Kidney (tissue), 14 donors: ENCODE measurements around the gene USP36. TPM values are rescaled to one million over a fixed set of nuclear protein-coding genes. Genes with fewer than 3 reads are reported as not detected.

Source experiments
- DNase-seq, 5 donors: peaks; one replicate each; pipeline ENCODE4 v3.0.0-alpha.2; 2013 to 2020
- FAIRE-seq: peaks from 2 replicates; lab custom pipeline; 2012; peaks lifted over from hg19 to GRCh38; lab: Jason Lieb, UNC
- H3K27ac ChIP-seq, 2 donors: one replicate each; pipeline ENCODE4 v1.7.0; 2013; ENCODE audit warnings: low read depth in 2 of 2, low read length in 2 of 2, inconsistent platforms in 1 of 2
- H3K27me3 ChIP-seq: one replicate; pipeline ENCODE4 v1.7.1; 2013; ENCODE audit warnings: low read length, inconsistent platforms; ENCODE audit not compliant: control insufficient read depth, insufficient read depth
- H3K36me3 ChIP-seq, 3 donors: one replicate each; pipeline versions ENCODE4 v1.7.0 to v1.7.1; 2013; ENCODE audit warnings: low read length in 3 of 3, control low read depth in 1 of 3, inconsistent platforms in 1 of 3; ENCODE audit not compliant: insufficient read depth in 3 of 3, control insufficient read depth in 2 of 3
- H3K4me1 ChIP-seq, 3 donors: one replicate each; pipeline versions ENCODE4 v1.7.0 to v1.7.1; 2013; ENCODE audit warnings: low read length in 3 of 3, inconsistent platforms in 1 of 3, low read depth in 1 of 3; ENCODE audit not compliant: control insufficient read depth in 2 of 3, insufficient read depth in 2 of 3
- H3K4me3 ChIP-seq, 3 donors: one replicate each; pipeline versions ENCODE4 v1.7.0 to v1.8.1; 2013; ENCODE audit warnings: low read length in 3 of 3, control low read depth in 1 of 3, inconsistent platforms in 1 of 3
- H3K9ac ChIP-seq, 3 donors: one replicate each; pipeline versions ENCODE4 v1.7.0 to v1.7.1; 2013; ENCODE audit warnings: low read length in 3 of 3, control low read depth in 1 of 3, inconsistent platforms in 1 of 3
- H3K9me3 ChIP-seq, 3 donors: one replicate each; pipeline versions ENCODE4 v1.7.0 to v1.7.1; 2013; ENCODE audit warnings: low read length in 3 of 3, control low read depth in 1 of 3, inconsistent platforms in 1 of 3; ENCODE audit not compliant: control insufficient read depth in 2 of 3, insufficient read depth in 1 of 3
- CTCF ChIP-seq: IDR thresholded peaks from 3 replicates; pipeline ENCODE4 v1.5.1; 2012; ENCODE audit warnings: mild to moderate bottlenecking, moderate library complexity, borderline replicate concordance; ENCODE audit not compliant: insufficient read depth; ENCODE audit errors: extremely low read depth
- intact Hi-C: fragments of 100-400 bp; cut with DNase I; formaldehyde crosslinking; loops from one replicate; pipeline ENCODE4 v1.11.1; 2022
- polyA plus RNA-seq: library from polyadenylated mRNA; stranded (reverse); fragments of 350-450 nt; fragmentation: Illumina TruSeq; extraction: RNeasy Lipid Tissue Mini Kit (QIAGEN cat#74804); gene quantifications from one replicate; pipeline ENCODE4 v1.2.3, GENCODE V29; 2014; ENCODE audit warnings: low read depth, low replicate concordance; ENCODE audit not compliant: insufficient read depth
- total RNA-seq: library from RNA; stranded (reverse); fragmentation: NEBNext Ultra II Directional; extraction: Animal tissue kit (Norgen Biotek cat#: 25700); gene quantifications from one replicate; pipeline ENCODE4 v1.2.1, GENCODE V29; 2021
- donor health status: control.
- donor health status: control.
- donor health status: control.
- donor health status: control.
- donor health status: control.
- donor health status: DM: yes; HTN: yes; CAD: no.
- donor health status: Normal renal cell carcinoma (clear cell type).

Gene USP36
- total and polyA plus RNA-seq, 2 donors from 2014 or later, result 17.0 to 66.2 TPM

GRCh38 chr17:78785663-78786057 lies 55.0 kb downstream of the USP36 start:
- Histone ChIP-seq H3K9ac (no peak overlapping the region), H3K9me3 (no peaks in the 10 kb centered on the region), H3K4me3 (no peak overlapping the region), H3K4me1 (peaks cover 0 to 12% (median 0%) of the 10 kb centered on the region in 3 donors), H3K27me3 (no peaks in the 10 kb centered on the region), H3K36me3 (no peaks in the 10 kb centered on the region), H3K27ac (no peak overlapping the region)
- no peak for TF ChIP-seq CTCF
- no peak for FAIRE-seq
- intact Hi-C loops, result no loop called here
- DNase-seq, result no peak

- no peaks in the 10 kb centered on the region for H3K36me3 ChIP-seq
- no peaks in the 10 kb centered on the region for H3K27me3 ChIP-seq
- H3K9ac ChIP-seq, result no peak overlapping the region
- no peak for TF ChIP-seq CTCF
- no peak for FAIRE-seq
- H3K4me1 ChIP-seq, result peaks cover 0 to 16% (median 0%) of the 10 kb centered on the region in 3 donors
- intact Hi-C loops, result no loop called here
- no peak overlapping the region for H3K4me3 ChIP-seq
- DNase-seq, result peak in 1 of 5 donors; percentile 26
- H3K9me3 ChIP-seq, result no peaks in the 10 kb centered on the region
- H3K27ac ChIP-seq, result no peak overlapping the region
Observed at GRCh38 chr17:78785011-78785662, 55.5 kb downstream of the USP36 start.

- peaks cover 0 to 14% (median 0%) of the 10 kb centered on the region in 3 donors for H3K4me1 ChIP-seq
- no peak overlapping the region for H3K4me3 ChIP-seq
- FAIRE-seq (no peak), DNase-seq (no peak)
- H3K9ac ChIP-seq, result no peak overlapping the region
- no peak for TF ChIP-seq CTCF
- no peaks in the 10 kb centered on the region for H3K9me3 ChIP-seq
- peak overlapping the region in 1 of 2 donors; percentile 33 for H3K27ac ChIP-seq
- intact Hi-C loops, result no loop called here
- H3K36me3 ChIP-seq, result no peaks in the 10 kb centered on the region
- H3K27me3 ChIP-seq, result no peaks in the 10 kb centered on the region
Observed at GRCh38 chr17:78784352-78784751, 56.3 kb downstream of the USP36 start.
